H1 (cell line): Measurements from ENCODE around the gene CEP120. TPM values are rescaled to one million over a fixed set of nuclear protein-coding genes. Genes with fewer than 3 reads are reported as not detected.
"Not testable (repeated sequence)": the region's sequence is repeated elsewhere in the genome, so short reads cannot be mapped to it uniquely, and the experiment has no call there.

Source experiments
- CTCF ChIA-PET: fragments of 300-600 bp; sonication (Branson Sonifier 250); formaldehyde crosslinking; loops from one replicate; lab custom pipeline; 2021; ENCODE audit not compliant: partially characterized antibody; lab: Charles Lee
- POLR2A ChIA-PET: fragments of 300-600 bp; sonication (Branson Sonifier 250); formaldehyde crosslinking; loops from one replicate; lab custom pipeline; 2021; ENCODE audit warnings: inconsistent platforms; ENCODE audit not compliant: partially characterized antibody; lab: Charles Lee
- DNase-seq, 2 experiments: peaks; one replicate each; pipeline versions ENCODE4 v3.0.0 to v3.0.0-alpha.2; 2010 to 2022; ENCODE audit warnings: low spot score in 2 of 2, low read depth in 1 of 2, mixed read lengths in 1 of 2
- FAIRE-seq: peaks from 2 replicates; lab custom pipeline; 2011; peaks lifted over from hg19 to GRCh38; lab: Jason Lieb, UNC
- H2AFZ ChIP-seq: 2 replicates; pipeline ENCODE4 v1.8.1; 2012; ENCODE audit warnings: low read length, inconsistent platforms
- H2AK5ac ChIP-seq: 2 replicates; pipeline ENCODE4 v1.6.1; 2013; ENCODE audit warnings: low read depth, low read length
- H2BK120ac ChIP-seq: replicated peaks from 2 replicates; pipeline ENCODE3; 2013; ENCODE audit warnings: low read depth, low read length, inconsistent platforms
- H2BK12ac ChIP-seq: 2 replicates; pipeline ENCODE4 v1.6.1; 2013; ENCODE audit warnings: low read depth, low read length
- H2BK15ac ChIP-seq: 2 replicates; pipeline ENCODE4 v1.6.1; 2013; ENCODE audit warnings: low read length
- H2BK20ac ChIP-seq: 2 replicates; pipeline ENCODE4 v1.6.1; 2013; ENCODE audit warnings: low read length
- H2BK5ac ChIP-seq: 2 replicates; pipeline ENCODE4 v1.6.1; 2013; ENCODE audit warnings: low read depth, low read length
- H3K14ac ChIP-seq: 2 replicates; pipeline ENCODE4 v1.6.1; 2013; ENCODE audit warnings: inconsistent platforms; ENCODE audit not compliant: insufficient read length
- H3K18ac ChIP-seq: 2 replicates; pipeline ENCODE4 v1.6.1; 2013; ENCODE audit warnings: low read length; ENCODE audit errors: extremely low read depth
- H3K23ac ChIP-seq: 2 replicates; pipeline ENCODE4 v1.6.1; 2013; ENCODE audit warnings: inconsistent platforms; ENCODE audit not compliant: insufficient read length
- H3K23me2 ChIP-seq: 2 replicates; pipeline ENCODE4 v1.6.1; 2013; ENCODE audit warnings: low read depth, low read length
- H3K27ac ChIP-seq: 2 replicates; pipeline ENCODE4 v1.6.1; 2011; ENCODE audit warnings: low read depth, low read length, inconsistent platforms
- H3K27me3 ChIP-seq, 4 experiments: replicated peaks in 1 of 4; 1 replicate in 1 of 4; 2 replicates in 3 of 4; pipeline versions ENCODE4 v1.6.1 to v1.8.1; 2011 to 2013; ENCODE audit warnings: low read length in 3 of 4, mild to moderate bottlenecking in 3 of 4, inconsistent platforms in 2 of 4, mixed read lengths in 2 of 4, moderate library complexity in 1 of 4; ENCODE audit not compliant: control insufficient read depth in 3 of 4, insufficient read depth in 3 of 4; ENCODE audit errors: extremely low read depth in 1 of 4
- H3K36me3 ChIP-seq, 4 experiments: 2 replicates each; pipeline versions ENCODE4 v1.6.1 to v1.8.1; 2011 to 2013; ENCODE audit warnings: mild to moderate bottlenecking in 4 of 4, low read length in 3 of 4, moderate library complexity in 2 of 4, control low read depth in 1 of 4, inconsistent platforms in 1 of 4; ENCODE audit not compliant: insufficient read depth in 4 of 4, control insufficient read depth in 2 of 4
- H3K4ac ChIP-seq: replicated peaks from 2 replicates; pipeline ENCODE3; 2013; ENCODE audit warnings: low read length, low read depth, mixed read lengths, inconsistent platforms; ENCODE audit not compliant: insufficient read length
- H3K4me1 ChIP-seq, 4 experiments: replicated peaks in 1 of 4; 1 replicate in 1 of 4; 2 replicates in 3 of 4; pipeline versions ENCODE4 v1.6.1 to v1.8.1; 2011 to 2013; ENCODE audit warnings: low read length in 3 of 4, inconsistent platforms in 2 of 4, mixed read lengths in 1 of 4; ENCODE audit not compliant: insufficient read depth in 4 of 4, control insufficient read depth in 3 of 4
- H3K4me2 ChIP-seq, 2 experiments: 2 replicates each; pipeline versions ENCODE4 v1.6.1 to v1.8.1; 2011 to 2013; ENCODE audit warnings: low read depth in 2 of 2, low read length in 2 of 2, control low read depth in 1 of 2, inconsistent platforms in 1 of 2, mild to moderate bottlenecking in 1 of 2; ENCODE audit not compliant: insufficient read depth in 1 of 2
- H3K4me3 ChIP-seq, 4 experiments: fragments of 200-600, 300-600 bp in 1 of 4; sonication (generic), shearing (Covaris generic), sonication (Bioruptor Twin) in 1 of 4; 2 replicates each; pipeline versions ENCODE4 v1.5.1 to v1.8.1; 2011 to 2016; ENCODE audit warnings: low read length in 4 of 4, low read depth in 3 of 4, control low read depth in 2 of 4, inconsistent platforms in 2 of 4, mild to moderate bottlenecking in 2 of 4, mixed read lengths in 1 of 4, moderate library complexity in 1 of 4; ENCODE audit not compliant: insufficient read depth in 2 of 4; ENCODE audit errors: extremely low read depth in 1 of 4
- H3K56ac ChIP-seq: replicated peaks from 2 replicates; pipeline ENCODE3; 2013; ENCODE audit warnings: low read depth, mild to moderate bottlenecking, mixed read lengths, low read length, inconsistent platforms; ENCODE audit not compliant: insufficient read length
- H3K79me1 ChIP-seq: 2 replicates; pipeline ENCODE4 v1.6.1; 2013; ENCODE audit warnings: low read depth, low read length, control low read depth
- H3K79me2 ChIP-seq, 2 experiments: 2 replicates each; pipeline versions ENCODE4 v1.6.1 to v1.8.1; 2012 to 2013; ENCODE audit warnings: low read length in 2 of 2, mild to moderate bottlenecking in 2 of 2, inconsistent platforms in 1 of 2; ENCODE audit not compliant: insufficient read depth in 2 of 2, control insufficient read depth in 1 of 2
- H3K9ac ChIP-seq, 4 experiments: replicated peaks in 1 of 4; 1 replicate in 1 of 4; 2 replicates in 3 of 4; pipeline versions ENCODE4 v1.6.1 to v1.8.1; 2011 to 2013; ENCODE audit warnings: low read depth in 3 of 4, low read length in 3 of 4, control low read depth in 2 of 4, mild to moderate bottlenecking in 2 of 4, moderate library complexity in 2 of 4, inconsistent platforms in 1 of 4; ENCODE audit errors: extremely low read depth in 1 of 4
- H3K9me3 ChIP-seq, 2 experiments: 2 replicates each; pipeline versions ENCODE4 v1.6.1 to v1.8.1; 2012 to 2013; ENCODE audit warnings: mild to moderate bottlenecking in 2 of 2, moderate library complexity in 2 of 2, control low read depth in 1 of 2, inconsistent platforms in 1 of 2, low read depth in 1 of 2, low read length in 1 of 2, mixed read lengths in 1 of 2; ENCODE audit not compliant: insufficient read depth in 2 of 2
- H4K20me1 ChIP-seq, 2 experiments: replicated peaks in 1 of 2; 2 replicates each; pipeline versions ENCODE3 to v1.8.1; 2011 to 2013; ENCODE audit warnings: inconsistent platforms in 2 of 2, low read length in 2 of 2, mild to moderate bottlenecking in 1 of 2; ENCODE audit not compliant: insufficient read depth in 2 of 2, control insufficient read depth in 1 of 2
- H4K5ac ChIP-seq: 2 replicates; pipeline ENCODE4 v1.6.1; 2013; ENCODE audit warnings: low read length, low read depth, mixed read lengths, inconsistent platforms; ENCODE audit not compliant: insufficient read length
- H4K8ac ChIP-seq: 2 replicates; pipeline ENCODE4 v1.8.0; 2013; ENCODE audit warnings: mild to moderate bottlenecking, moderate library complexity, low read length, inconsistent platforms; ENCODE audit not compliant: insufficient read depth; ENCODE audit errors: extremely low read depth
- H4K91ac ChIP-seq: replicated peaks from 2 replicates; pipeline ENCODE3; 2013; ENCODE audit warnings: low read length, mixed read lengths, inconsistent platforms; ENCODE audit not compliant: insufficient read length
- WGBS, 2 experiments: shearing (Covaris generic) in 1 of 2; methylation state at CpG; one replicate each; pipeline versions ENCODE4 v1.1.6 to v1.1.7; 2013 to 2015; ENCODE audit warnings: low lambda C conversion rate in 2 of 2, mixed read lengths in 2 of 2, inconsistent platforms in 1 of 2, low coverage in 1 of 2, missing lambda C conversion rate in 1 of 2; ENCODE audit not compliant: insufficient replicate concordance in 2 of 2, insufficient coverage in 1 of 2, insufficient read length in 1 of 2; ENCODE audit errors: extremely low coverage in 1 of 2, missing lambda C conversion rate in 1 of 2; 5-methylcytosine and 5-hydroxymethylcytosine counted together
- polyA plus RNA-seq, 7 experiments: library from polyadenylated mRNA; depleted of rRNA in 3 of 7; stranded (reverse) in 5 of 7; unstranded in 2 of 7; fragments of >200 nt in 5 of 7; fragments of 200-250 nt in 2 of 7; gene quantifications; 1 replicate in 5 of 7; 2 replicates in 1 of 7; 4 replicates in 1 of 7; pipeline versions ENCODE4 v1.2.1 to v1.2.3, GENCODE V29; 2011 to 2013; ENCODE audit warnings: missing spikeins in 2 of 7, mixed read lengths in 2 of 7
- total RNA-seq: library from RNA; stranded (reverse); fragmentation: NEBNext Ultra II Directional; extraction: Animal tissue kit (Norgen Biotek cat#: 25700); gene quantifications from 2 replicates; pipeline ENCODE4 v1.2.1, GENCODE V29; 2021

CEP120 gene
- total and polyA plus RNA-seq, 2 of the 8 experiments (the other 6 are each of a cell fraction or from before 2014, with no cell fraction given), result 9.3 to 17.9 TPM

DNA sequence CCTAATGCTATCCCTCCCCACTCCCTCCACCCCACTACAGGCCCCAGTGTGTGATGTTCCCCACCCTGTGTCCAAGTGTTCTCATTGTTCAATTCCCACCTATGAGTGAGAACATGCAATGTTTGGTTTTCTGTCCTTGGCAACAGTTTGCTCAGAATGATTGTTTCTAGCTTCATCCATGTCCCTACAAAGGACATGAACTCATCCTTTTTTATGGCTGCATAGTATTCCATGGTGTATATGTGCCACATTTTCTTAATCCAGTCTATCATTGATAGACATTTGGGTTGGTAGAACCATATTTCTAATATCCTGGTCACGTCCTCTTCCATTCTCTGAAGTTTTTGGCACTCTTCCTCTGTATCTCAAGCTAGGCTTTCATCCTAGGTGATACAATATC lies 43.6 kb upstream of the CEP120 start:
- H4K20me1 ChIP-seq, H3K56ac ChIP-seq, H3K23ac ChIP-seq, H3K9me3 ChIP-seq, H2BK15ac ChIP-seq, H3K79me1 ChIP-seq, H2BK120ac ChIP-seq, H2AFZ ChIP-seq, H3K27me3 ChIP-seq, H3K4me2 ChIP-seq, H4K91ac ChIP-seq, H3K23me2 ChIP-seq, H3K4me3 ChIP-seq, DNase-seq, POLR2A ChIA-PET, H4K5ac ChIP-seq, FAIRE-seq, H3K14ac ChIP-seq, H3K9ac ChIP-seq, H2AK5ac ChIP-seq, H4K8ac ChIP-seq, CTCF ChIA-PET, H3K36me3 ChIP-seq, H2BK12ac ChIP-seq, H3K18ac ChIP-seq, H3K79me2 ChIP-seq, H3K4ac ChIP-seq, H2BK20ac ChIP-seq, H2BK5ac ChIP-seq, H3K27ac ChIP-seq, H3K4me1 ChIP-seq: not testable (repeated sequence)
- 75% methylated on average over 1 of the region's 1 CpG; no CpG with 5 or more reads in 1 of the 2 experiments for WGBS, 2 experiments
